Suppressor macrophage treated with lipopolysaccharide for 1 hour (primary cell): Measurements from ENCODE around the gene PDE12.
A peak's percentile ranks its signal among the peaks of the same experiment; 100 is the strongest.

Experiments used
- DNase-seq, 3 donors: peaks; one replicate each; pipeline ENCODE4 v3.0.0-alpha.2; 2020 to 2022

PDE12 gene, protein sequence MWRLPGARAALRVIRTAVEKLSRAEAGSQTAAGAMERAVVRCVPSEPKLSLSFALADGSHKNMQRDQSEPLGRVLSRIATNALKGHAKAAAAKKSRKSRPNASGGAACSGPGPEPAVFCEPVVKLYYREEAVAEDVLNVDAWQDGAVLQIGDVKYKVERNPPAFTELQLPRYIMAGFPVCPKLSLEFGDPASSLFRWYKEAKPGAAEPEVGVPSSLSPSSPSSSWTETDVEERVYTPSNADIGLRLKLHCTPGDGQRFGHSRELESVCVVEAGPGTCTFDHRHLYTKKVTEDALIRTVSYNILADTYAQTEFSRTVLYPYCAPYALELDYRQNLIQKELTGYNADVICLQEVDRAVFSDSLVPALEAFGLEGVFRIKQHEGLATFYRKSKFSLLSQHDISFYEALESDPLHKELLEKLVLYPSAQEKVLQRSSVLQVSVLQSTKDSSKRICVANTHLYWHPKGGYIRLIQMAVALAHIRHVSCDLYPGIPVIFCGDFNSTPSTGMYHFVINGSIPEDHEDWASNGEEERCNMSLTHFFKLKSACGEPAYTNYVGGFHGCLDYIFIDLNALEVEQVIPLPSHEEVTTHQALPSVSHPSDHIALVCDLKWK

DNA sequence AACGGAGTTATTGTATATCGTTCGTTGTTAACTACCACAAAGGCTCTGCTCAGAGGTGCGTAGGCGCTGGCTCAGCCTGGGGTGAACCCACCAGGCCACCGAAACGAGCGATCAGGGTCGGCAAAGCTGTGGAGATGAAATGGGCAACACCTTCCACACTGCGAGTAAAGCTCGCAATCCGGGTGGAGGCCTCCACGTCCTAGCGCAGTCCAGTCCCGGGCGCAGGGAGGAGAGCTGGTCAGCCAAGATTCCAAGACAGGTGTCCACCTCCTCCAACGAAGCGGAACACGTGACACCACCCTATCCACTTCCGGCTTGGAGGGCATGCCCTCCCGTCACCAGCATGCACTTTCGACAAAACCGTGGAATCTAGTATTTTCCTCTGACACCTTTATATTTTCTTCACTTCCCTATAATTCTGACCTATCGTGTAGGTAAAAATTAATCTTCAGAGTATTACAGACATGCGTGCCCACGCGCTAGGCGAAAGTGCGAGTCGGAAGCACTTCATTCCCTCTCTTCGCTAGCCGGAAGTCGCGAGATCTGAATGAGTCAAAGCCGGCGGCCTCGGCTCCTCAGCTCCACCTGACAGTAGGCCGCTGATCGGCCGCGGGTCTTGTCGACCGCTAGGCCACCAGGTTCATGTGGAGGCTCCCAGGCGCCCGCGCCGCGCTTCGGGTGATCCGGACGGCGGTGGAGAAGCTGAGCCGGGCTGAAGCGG is at the start of gene PDE12:
Gene PDE12, plus strand, starts transcription at position 537 of the 721 bp plus-strand sequence. Its CDS starts 106 bp downstream, at position 643.
- DNase-seq, result peak; percentile 94 to 95 (median 94)

DNA sequence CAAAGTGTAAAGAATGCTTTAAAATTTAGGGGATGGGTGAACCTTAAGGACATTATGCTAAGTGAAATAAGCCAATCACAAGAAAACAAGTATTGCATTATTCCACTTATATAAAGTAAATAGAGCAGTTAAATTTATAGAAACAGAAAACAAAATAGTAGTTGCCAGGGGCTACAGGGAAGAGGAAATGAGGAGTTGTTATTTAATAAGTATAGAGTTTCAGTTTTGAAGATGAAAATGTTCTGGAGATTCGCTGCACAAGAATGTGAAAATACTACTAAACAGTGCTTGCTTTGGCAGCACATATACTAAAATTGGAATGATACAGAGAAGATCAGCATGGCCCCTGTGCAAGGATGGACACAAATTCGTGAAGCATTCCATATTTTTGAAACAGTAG is 43.9 kb upstream of the PDE12 start:
- DNase-seq, result no peak

DNA sequence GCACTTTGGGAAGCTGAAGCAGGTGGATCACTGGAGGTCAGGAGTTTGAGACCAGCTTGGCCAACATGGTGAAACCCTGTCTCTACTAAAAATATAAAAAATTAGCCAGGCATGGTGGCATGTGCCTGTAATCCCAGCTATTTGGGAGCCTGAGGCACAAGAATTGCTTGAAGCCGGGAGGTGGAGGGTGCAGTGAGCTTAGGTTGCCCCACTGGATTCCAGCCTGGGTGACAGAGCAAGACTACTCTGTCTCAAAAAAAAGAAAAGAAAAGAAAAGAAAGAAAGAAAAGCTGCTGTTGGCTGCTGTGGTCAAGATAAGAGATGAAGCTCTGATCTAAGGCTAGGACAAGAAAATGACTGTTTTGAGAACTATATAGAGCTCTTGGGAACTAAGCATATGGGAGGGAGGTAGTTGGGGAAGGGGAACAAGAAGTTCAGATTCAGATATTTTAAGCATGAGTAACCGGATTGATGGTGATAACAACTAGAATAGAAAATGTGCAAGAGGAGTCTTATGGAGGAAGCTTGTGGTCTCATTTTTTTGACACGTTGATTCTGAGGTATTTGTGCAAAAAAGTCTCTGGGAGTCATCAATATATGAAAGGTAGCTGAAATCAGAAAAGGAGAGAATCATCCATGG is 37.7 kb upstream of the PDE12 start:
- DNase-seq, result no peak

DNA sequence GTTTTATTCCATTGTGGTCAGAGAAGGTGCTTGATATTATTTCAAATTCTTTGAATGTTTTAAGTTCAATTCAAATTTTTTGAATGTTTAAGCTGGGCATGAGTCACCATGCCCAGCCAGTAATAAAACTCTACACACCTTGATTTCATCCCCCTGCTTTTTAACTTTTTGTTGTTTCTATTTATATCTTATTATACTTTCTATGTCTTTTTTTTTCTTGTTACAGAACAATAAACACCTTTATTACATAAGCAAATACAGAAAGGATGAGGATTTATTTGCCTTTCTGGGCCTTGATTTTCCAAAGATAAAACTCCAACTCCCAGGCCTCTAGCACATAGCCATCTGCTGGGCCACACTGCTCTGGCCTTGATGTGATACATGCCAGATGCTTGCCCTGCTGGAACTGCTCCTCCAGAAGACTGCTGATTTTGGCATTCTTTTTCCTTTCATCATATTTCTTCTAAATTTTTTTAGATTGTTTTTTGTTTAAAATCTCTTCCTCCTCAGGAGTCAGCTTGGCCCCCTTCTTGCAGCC is 25.9 kb upstream of the PDE12 start:
- no peak for DNase-seq

DNA sequence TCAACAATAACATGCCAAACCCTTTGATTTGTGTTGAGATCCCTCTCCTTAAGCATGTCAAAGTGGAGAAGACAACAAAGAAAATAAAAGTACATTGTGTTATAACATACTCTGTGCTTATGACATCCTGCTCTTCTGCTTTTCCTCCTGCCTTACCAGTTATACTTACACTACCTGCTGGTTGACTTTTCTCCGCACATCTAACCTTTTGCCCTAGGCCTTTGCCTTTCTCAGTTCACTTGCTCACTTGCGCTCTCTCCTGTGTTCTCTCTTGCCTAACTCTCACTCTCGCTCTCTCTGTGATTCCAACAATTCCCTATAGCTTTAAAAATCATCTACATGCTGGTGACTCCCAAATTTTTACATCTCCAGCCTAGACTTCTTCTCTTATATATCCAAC is 17.6 kb upstream of the PDE12 start:
- no peak for DNase-seq

DNA sequence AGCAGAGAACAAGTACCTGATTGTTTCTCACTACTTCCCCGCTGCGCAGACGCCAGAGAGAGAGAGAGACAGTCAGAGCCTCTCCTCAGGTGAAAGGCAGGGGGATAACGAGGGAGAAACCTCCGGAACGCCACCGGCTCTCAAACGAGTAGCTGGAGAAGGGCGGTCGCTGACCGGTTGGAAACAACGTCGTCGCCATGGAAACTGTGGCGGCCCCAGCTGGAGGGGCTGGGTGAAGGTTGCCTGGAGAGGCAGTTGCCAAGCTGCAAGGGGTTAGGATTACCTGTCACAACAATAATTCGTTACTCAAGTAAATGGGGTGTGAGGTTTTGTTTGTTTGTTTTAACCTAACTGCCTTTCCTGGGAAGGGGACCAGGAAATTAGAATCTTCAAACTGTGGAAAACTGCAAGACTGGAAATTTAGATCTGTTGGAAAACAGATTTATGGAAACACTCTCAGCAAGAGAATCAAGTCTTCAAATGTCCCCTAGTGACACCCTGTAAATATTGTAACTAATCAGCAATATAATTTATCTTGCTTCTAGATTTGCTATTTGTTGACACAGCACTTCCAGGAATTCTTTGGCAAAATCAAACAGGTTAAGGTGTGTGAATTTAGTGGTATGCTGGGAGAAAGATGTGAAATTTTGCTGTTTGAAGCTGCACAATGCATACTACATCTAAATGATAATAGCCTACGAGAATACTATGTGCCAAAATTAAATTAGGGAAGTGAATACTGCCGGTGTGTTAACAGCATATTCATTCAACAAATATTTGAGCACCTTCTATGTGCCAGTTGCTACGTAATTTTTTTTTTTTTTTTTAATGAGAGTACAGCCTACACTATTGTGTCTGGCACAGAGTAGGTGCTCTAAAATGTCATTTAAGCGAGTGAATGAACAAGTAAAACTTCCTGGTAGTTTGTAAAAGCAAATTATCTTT is 11.6 kb upstream of the PDE12 start, which contains the start of gene DNAH12:
Gene DNAH12, minus strand, starts transcription at position 164 of the 945 bp plus-strand sequence. CDS start 1,474 bp downstream, outside the sequence.
- peak in 2 of 3 donors; percentile 11 to 16 for DNase-seq

DNA sequence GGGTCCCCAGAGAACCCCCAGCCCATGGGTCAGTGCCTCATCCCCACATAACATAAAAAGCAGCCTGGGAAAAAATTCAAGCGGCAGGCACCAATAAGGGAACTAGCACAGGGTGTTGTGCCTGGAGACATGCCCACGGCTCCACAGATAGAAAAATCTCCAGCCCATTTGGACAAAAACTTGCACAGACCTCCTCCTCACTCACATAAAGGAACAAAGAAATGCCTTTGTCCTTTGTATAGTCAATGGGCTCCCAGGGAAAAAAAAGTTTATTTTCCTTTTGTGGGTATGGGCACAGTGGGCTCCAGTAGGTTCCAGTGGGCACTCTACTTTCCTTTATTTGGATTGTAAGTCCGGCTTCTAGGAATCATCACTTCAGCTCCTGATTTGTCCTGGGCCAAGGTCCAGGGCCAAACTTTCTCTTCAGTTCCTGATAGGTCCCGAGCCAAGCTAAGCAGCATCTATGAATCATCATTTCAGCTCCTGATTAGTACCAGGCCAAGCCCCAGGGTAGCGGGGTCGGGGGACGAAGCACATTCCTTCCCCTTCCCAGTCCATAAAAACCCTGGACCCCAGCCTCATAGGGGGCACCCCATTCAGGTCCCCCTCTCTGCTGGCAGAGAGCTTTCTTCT is 10.3 kb upstream of the PDE12 start:
- peak in 1 of 3 donors; percentile 11 for DNase-seq

DNA sequence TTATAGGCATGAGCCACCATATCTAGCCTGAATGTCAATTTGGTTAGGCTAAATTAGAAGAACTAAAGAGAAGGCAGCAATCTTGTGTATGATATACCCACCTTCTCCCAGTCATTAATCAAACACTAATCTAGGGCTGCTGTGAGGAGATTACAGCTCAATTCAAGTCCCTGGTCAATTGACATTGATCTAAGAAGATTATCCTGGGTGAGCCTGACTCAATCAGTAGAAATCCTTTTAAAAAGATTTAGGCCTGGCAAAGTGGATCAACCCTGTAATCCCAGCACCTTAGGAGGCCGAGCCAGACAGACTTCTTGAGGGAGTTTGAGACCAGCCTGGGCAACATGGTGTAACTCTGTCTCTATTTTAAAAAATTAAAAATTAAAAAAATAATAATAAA is 9.5 kb upstream of the PDE12 start:
- no peak for DNase-seq

DNA sequence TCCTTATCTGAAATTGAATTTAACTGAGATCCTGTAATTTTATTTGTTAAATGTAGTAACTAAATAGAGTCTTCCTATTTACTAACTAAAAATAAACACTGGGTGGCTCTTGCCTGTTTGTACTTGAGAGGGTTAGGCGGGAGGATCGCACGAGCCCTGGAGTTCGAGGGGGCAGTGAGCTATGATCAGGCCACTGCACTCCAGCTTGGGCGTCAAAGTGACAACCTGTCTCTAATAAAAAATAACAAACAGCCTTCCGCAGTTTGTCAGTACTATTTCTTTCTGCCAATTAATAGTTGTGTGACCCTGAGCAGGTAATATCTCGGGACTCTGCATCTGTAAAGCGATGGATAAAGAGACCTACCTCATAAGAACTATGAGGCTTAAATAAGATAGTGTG is 768 bp upstream of the PDE12 start:
- peak in 1 of 3 donors; percentile 12 for DNase-seq

DNA sequence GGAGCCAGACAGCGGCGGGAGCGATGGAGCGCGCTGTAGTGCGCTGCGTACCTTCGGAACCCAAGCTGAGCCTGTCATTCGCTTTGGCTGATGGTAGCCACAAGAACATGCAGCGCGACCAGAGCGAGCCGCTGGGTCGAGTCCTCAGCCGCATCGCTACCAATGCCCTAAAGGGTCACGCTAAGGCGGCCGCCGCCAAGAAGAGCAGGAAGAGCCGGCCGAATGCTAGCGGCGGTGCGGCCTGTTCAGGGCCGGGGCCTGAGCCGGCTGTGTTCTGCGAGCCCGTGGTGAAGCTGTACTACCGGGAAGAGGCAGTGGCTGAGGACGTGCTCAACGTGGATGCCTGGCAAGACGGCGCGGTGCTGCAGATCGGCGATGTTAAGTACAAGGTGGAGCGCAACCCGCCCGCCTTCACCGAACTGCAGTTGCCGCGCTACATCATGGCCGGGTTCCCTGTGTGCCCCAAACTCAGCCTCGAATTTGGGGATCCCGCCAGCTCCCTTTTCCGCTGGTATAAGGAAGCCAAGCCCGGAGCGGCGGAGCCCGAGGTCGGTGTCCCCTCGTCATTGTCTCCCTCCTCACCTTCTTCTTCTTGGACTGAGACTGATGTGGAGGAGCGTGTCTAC is 498 bp downstream of the PDE12 start:
- DNase-seq, result peak in 2 of 3 donors; percentile 25 to 53

DNA sequence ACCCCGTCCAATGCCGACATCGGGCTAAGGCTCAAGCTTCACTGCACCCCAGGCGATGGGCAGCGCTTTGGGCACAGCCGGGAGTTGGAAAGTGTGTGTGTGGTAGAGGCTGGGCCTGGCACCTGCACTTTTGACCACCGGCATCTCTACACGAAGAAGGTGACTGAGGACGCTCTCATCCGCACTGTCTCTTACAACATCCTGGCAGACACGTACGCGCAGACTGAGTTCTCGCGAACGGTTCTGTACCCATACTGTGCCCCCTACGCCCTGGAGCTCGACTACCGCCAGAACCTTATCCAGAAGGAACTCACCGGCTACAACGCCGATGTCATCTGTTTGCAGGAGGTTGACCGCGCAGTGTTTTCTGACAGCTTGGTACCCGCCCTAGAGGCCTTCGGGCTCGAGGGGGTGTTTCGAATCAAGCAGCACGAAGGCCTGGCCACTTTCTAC is 1.0 kb downstream of the PDE12 start:
- peak; percentile 44 to 56 (median 54) for DNase-seq

DNA sequence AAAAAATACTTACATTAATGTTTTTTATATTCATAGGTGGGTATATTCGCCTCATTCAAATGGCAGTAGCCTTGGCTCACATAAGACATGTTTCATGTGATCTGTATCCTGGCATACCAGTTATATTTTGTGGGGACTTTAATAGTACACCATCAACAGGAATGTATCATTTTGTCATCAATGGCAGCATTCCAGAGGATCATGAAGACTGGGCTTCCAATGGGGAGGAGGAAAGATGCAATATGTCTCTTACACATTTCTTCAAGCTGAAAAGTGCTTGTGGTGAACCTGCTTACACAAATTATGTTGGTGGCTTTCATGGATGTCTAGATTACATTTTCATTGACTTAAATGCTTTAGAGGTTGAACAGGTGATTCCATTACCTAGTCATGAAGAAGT is 3.5 kb downstream of the PDE12 start:
- no peak for DNase-seq

DNA sequence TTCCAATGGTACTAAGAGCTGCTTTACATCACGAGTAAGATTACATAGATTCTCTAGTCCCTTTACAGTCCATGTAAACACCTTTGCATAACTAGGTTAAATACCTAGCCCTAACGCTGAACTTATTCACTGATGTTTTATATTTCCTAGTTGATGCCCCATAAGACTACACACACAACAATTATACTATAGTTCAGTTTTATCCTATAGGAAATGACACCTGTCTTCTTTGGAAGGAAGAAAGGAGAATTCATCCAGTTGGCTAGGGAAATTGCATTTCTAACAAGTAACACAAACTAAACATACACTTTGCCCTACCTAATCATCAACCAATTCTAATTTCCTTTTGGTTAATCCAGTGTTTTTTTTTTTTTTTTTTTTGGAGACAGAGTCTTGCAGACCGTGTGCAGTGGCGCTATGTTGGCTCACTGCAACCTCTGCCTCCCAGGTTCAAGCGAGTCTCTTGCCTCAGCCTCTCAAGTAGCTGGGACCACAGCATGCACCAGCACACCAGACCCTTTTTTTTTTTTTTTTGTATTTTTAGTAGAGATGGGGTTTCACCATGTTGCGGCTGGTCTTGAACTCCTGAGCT is 13.9 kb downstream of the PDE12 start:
- DNase-seq, result no peak

DNA sequence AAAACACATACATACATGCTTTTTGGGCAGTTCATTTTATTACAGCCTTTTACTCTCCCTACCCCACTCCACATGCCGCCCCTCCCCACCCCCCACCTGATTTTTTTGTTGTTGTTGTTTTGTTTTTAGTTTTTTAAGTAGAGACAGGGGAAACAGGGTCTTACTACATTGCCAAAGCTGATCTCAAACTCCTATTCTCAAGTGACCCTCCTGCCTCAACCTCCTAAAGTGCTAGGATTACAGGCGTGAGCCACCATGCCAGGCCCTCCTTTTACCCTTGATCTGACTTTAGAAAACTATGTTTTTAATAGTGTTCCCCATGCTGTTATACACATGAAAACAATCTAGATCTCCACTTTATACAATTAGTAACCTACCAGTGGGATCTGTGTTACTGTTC is 14.8 kb downstream of the PDE12 start:
- DNase-seq, result no peak

DNA sequence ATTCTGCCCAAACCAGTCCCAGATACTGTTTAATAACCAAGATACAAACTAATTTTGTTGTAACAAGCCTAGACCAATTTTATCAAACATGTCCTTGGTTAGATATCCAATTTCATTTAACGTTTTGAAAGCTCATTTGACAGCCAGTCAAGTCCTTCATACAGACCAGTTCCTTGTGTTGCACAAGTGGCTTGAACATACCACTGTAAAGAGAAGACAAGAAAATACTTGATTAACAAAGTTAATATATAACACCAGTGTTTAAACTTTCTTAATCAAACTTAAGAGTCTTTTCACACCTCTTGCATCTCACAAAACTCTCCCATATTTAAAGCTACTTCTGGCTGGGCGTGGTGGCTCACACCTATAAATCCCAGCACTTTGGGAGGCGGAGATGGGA is 16.0 kb downstream of the PDE12 start:
- no peak for DNase-seq

DNA sequence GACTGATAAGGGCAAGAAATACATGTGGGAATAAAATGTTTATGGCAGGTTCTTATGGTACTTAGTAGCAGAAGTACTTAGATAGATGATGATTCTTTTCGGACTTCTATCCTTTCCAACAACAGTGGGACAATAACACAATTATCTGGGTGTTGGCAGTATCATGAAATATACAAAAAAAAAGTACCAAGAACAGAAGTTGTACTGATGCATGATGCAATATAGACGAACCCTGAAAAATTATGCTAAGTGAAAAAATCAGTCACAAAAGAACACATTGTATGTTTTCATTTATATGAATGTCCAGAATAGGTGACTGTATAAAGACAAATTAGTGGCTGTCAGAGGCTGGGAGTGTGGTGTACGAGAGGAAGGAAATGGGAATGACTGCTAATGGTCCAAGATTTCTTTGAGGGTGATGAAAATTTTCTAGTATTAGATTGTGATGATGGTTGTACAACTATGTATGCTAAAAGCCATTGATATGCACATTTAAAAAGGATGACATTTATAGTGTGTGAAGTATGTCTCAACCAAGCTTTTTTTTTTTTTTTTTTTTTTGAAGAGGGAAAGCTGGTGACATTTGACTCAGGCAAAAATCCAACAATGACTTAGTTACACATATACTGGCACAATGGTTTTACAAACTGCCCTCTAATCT is 20.0 kb downstream of the PDE12 start:
- DNase-seq, result no peak

DNA sequence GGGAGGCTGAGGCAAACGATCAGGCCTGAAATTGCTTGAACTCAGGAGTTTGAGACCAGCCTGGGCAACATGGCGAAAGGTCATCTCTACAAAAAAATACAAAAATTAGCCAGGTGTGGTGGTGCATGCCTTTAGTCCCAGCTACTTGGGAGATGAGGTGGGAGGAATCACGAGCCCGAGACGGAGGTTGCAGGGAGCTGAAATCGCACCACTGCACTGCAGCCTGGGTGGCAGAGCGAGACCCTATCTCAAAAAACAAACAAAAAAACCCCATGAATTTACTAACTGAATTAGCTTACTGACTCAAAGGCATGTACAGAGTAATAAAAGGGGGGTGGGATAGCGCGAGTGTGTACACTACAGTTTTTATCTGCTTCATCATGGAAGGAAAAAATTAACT is 21.7 kb downstream of the PDE12 start:
- no peak for DNase-seq

DNA sequence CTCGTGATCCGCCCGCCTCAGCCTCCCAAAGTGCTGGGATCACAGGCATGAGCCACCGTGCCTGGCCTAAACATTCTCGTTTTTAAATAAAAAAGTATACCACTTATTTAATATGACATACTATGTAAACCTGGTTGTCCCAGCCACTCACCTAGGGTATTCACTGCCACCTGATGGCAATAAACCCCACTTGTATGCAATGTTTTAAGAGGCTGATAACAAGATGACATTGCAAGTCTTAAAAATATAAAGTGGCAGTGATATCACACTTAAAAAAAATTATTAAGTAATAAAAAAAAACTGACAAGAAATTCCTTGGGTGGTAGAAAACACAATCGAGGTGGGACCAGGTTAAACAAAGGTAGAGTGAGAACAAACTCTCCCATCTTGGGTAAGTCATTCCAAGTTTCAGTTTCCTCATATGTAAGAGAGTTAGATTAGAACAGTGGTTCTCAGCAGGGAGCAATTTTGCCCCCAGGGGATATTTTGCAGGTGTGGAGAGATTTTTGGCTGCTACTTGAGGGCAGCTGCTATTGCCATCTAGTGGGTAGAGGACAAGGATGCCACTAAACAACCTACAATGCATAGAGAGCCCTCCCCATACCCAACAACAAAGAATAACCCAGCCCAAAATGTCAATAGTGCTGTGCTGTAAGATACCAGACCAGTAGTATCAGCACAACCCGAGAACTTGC is 26.5 kb downstream of the PDE12 start:
- no peak for DNase-seq

DNA sequence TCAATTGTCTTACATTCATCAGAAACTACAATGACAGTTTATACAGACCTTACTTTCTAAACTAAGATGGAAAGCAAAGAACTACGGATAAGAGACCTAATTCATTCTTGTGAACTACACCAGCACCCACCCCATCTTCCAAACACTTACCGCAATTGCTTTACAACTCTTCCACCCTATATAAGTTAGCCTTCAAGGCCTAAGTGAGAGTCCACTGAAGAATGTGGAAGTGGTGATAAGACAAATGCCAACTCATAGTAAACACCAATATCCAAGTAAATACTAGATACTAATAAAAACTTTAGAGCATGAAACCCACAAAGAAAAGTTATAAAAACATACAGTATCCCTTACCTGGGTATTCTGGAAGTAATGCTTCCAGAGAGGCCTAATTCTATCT is 27.5 kb downstream of the PDE12 start:
- DNase-seq, result no peak
